PC-3 (cell line): Measurements from ENCODE around the gene MLF2. TPM values are rescaled to one million over a fixed set of nuclear protein-coding genes. Genes with fewer than 3 reads are reported as not detected.
A peak's percentile ranks its signal among the peaks of the same experiment; 100 is the strongest.

ENCODE experiments used
- ATAC-seq: fragments of 200-7000 bp; cut with Tn5 transposase; 2 replicates; pipeline ENCODE4 v1.9.1; 2020; ENCODE audit warnings: mild to moderate bottlenecking, moderate library complexity
- BruUV-seq: library from RNA; stranded (reverse); fragments of 400-500 nt; replicated peaks from 2 replicates; lab custom pipeline; 2021; lab: Mats Ljungman, UMichigan
- CTCF ChIA-PET: fragments of 300-600 bp; sonication (Branson Sonifier 250); formaldehyde crosslinking; loops from one replicate; lab custom pipeline; 2022; ENCODE audit warnings: antibody characterized with exemption; lab: Charles Lee
- POLR2A ChIA-PET: fragments of 300-600 bp; sonication (Branson Sonifier 250); formaldehyde crosslinking; loops from one replicate; lab custom pipeline; 2022; ENCODE audit warnings: antibody characterized with exemption; ENCODE audit not compliant: unreplicated experiment; lab: Charles Lee
- DNase-seq: peaks from one replicate; pipeline ENCODE4 v3.0.0-alpha.2; 2015
- H2AFZ ChIP-seq: fragments of 300-600 bp; sonication (generic); 2 replicates; pipeline ENCODE4 v1.6.0; 2016; ENCODE audit warnings: antibody characterized with exemption, low read length
- H3F3A ChIP-seq: fragments of 300-600 bp; sonication (generic); one replicate; pipeline ENCODE4 v1.6.0; 2017; ENCODE audit warnings: antibody characterized with exemption, low read length, control low read depth, mild to moderate bottlenecking; ENCODE audit not compliant: unreplicated experiment
- H3K27ac ChIP-seq: fragments of 300-600 bp; sonication (generic); 2 replicates; pipeline ENCODE4 v1.5.1; 2016; ENCODE audit warnings: mild to moderate bottlenecking, low read length
- H3K27me3 ChIP-seq: fragments of 300-600 bp; sonication (generic); 2 replicates; pipeline ENCODE4 v1.6.1; 2016; ENCODE audit warnings: low read length, mixed read lengths
- H3K36me3 ChIP-seq: fragments of 300-600 bp; sonication (generic); 2 replicates; pipeline ENCODE4 v1.6.1; 2016; ENCODE audit warnings: low read depth, mixed run types, low read length, mixed read lengths
- H3K4me1 ChIP-seq: fragments of 300-600 bp; sonication (generic); 2 replicates; pipeline ENCODE4 v1.5.1; 2016; ENCODE audit warnings: low read length; ENCODE audit not compliant: insufficient read depth
- H3K4me2 ChIP-seq: fragments of 300-600 bp; sonication (generic); 2 replicates; pipeline ENCODE4 v1.6.0; 2016; ENCODE audit warnings: low read length
- H3K4me3 ChIP-seq: fragments of 300-600 bp; sonication (generic); 2 replicates; pipeline ENCODE4 v1.5.1; 2016; ENCODE audit warnings: mild to moderate bottlenecking, low read length, mixed read lengths
- H3K79me2 ChIP-seq: fragments of 300-600 bp; sonication (generic); 2 replicates; pipeline ENCODE4 v1.6.1; 2017; ENCODE audit warnings: low read length, mixed read lengths
- H3K9ac ChIP-seq: fragments of 300-600 bp; sonication (generic); 2 replicates; pipeline ENCODE4 v1.6.0; 2016; ENCODE audit warnings: mild to moderate bottlenecking, low read length
- H3K9me2 ChIP-seq: fragments of 300-600 bp; sonication (generic); replicated peaks from 2 replicates; pipeline ENCODE4 v1.6.1; 2016; ENCODE audit warnings: mixed run types, low read length, mixed read lengths
- H3K9me3 ChIP-seq: fragments of 300-600 bp; sonication (generic); 2 replicates; pipeline ENCODE4 v1.6.1; 2016; ENCODE audit warnings: low read length, mixed read lengths
- H4K20me1 ChIP-seq: fragments of 300-600 bp; sonication (generic); 2 replicates; pipeline ENCODE4 v1.6.1; 2016; ENCODE audit warnings: low read length, mixed read lengths
- EZH2 ChIP-seq: fragments of 300-600 bp; sonication (generic); IDR thresholded peaks from one replicate; pipeline ENCODE4 v1.6.1; 2017; ENCODE audit warnings: antibody characterized with exemption, mild to moderate bottlenecking, low read length; ENCODE audit not compliant: unreplicated experiment
- EZH2phosphoT487 ChIP-seq: fragments of 300-600 bp; sonication (generic); IDR thresholded peaks from 2 replicates; pipeline ENCODE4 v1.6.1; 2018; ENCODE audit warnings: mild to moderate bottlenecking, antibody characterized with exemption, low read length, borderline replicate concordance
- intact Hi-C: fragments of 100-400 bp; cut with micrococcal nuclease; formaldehyde crosslinking; loops from 2 replicates; pipeline ENCODE4 v1.9.0; 2023
- total RNA-seq: library from RNA; depleted of rRNA; stranded (reverse); fragments of >200 nt; gene quantifications from 2 replicates; pipeline ENCODE4 v1.2.3, GENCODE V29; 2014
- TF ChIP-seq, protein P1 (sequence below): fragments of 300-600 bp; sonication (generic); conservative IDR thresholded peaks from 2 replicates; pipeline ENCODE4 v1.5.1; 2017; ENCODE audit warnings: antibody characterized with exemption, low read depth, mild to moderate bottlenecking, low read length

The MLF2 gene
- total RNA-seq, 1 experiment from 2014 or later = 222 TPM

DNA sequence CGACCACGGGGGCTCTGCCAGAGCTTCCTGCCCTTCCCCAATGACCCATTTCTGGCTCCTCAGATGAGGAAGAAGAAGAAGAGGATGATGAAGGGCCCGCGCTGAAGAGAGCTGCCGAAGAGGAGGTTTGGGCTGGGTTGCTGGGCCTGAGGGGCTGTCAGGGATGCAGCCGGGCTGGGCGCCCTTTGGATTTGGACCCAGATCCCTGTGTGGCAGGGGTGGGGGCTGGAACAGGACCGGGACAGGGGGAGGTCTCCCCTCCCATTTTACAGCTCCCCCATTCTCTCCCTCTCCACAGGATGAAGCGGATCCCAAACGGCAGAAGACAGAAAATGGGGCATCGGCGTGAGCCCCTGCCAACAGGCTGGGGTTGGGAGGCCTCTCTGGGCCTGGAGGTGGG, 17.2 kb upstream of the MLF2 start:
- no peak for TF ChIP-seq EZH2phosphoT487
- no peak for TF ChIP-seq EZH2
- TF ChIP-seq, protein P1, sequence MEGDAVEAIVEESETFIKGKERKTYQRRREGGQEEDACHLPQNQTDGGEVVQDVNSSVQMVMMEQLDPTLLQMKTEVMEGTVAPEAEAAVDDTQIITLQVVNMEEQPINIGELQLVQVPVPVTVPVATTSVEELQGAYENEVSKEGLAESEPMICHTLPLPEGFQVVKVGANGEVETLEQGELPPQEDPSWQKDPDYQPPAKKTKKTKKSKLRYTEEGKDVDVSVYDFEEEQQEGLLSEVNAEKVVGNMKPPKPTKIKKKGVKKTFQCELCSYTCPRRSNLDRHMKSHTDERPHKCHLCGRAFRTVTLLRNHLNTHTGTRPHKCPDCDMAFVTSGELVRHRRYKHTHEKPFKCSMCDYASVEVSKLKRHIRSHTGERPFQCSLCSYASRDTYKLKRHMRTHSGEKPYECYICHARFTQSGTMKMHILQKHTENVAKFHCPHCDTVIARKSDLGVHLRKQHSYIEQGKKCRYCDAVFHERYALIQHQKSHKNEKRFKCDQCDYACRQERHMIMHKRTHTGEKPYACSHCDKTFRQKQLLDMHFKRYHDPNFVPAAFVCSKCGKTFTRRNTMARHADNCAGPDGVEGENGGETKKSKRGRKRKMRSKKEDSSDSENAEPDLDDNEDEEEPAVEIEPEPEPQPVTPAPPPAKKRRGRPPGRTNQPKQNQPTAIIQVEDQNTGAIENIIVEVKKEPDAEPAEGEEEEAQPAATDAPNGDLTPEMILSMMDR = no peak
- no peak overlapping the region for H3K4me3 ChIP-seq
- no peaks in the 10 kb centered on the region; the same call in 1 of the 2 replicates for H4K20me1 ChIP-seq
- ChIA-PET POLR2A (no interaction called here), CTCF (no interaction called here)
- ATAC-seq (no peak), DNase-seq (no peak)
- no peak overlapping the region for H3K27ac ChIP-seq
- H2AFZ ChIP-seq = no peak overlapping the region
- no peak overlapping the region for H3K9ac ChIP-seq
- H3K9me2 ChIP-seq = no peaks in the 10 kb centered on the region
- intact Hi-C loops = no loop called here
- no peaks in the 10 kb centered on the region for H3K9me3 ChIP-seq
- H3F3A ChIP-seq = no peaks in the 10 kb centered on the region
- no peaks in the 10 kb centered on the region for H3K27me3 ChIP-seq
- no peak overlapping the region for H3K4me2 ChIP-seq
- no peaks in the 10 kb centered on the region for H3K36me3 ChIP-seq
- H3K79me2 ChIP-seq = peaks cover 27% of the 10 kb centered on the region
- peaks cover 21% of the 10 kb centered on the region for H3K4me1 ChIP-seq
- BruUV-seq = TSS peak; percentile 83

- TF ChIP-seq, protein P1 = no peak
- TF ChIP-seq EZH2phosphoT487 = no peak
- TF ChIP-seq EZH2 = no peak
- H3K9me3 ChIP-seq = no peaks in the 10 kb centered on the region
- no peak overlapping the region for H3K4me2 ChIP-seq
- H3K9ac ChIP-seq = no peak overlapping the region
- no peaks in the 10 kb centered on the region for H3K27me3 ChIP-seq
- no peak for ATAC-seq
- no peaks in the 10 kb centered on the region for H3K36me3 ChIP-seq
- no peak overlapping the region for H3K27ac ChIP-seq
- H4K20me1 ChIP-seq = no peaks in the 10 kb centered on the region; the same call in 1 of the 2 replicates
- H2AFZ ChIP-seq = no peak overlapping the region
- intact Hi-C loops = no loop called here
- ChIA-PET CTCF (no interaction called here), POLR2A (no interaction called here)
- H3K4me1 ChIP-seq = peaks cover 25% of the 10 kb centered on the region
- H3K4me3 ChIP-seq = no peak overlapping the region
- no peak for DNase-seq
- no peaks in the 10 kb centered on the region for H3K9me2 ChIP-seq
- peaks cover 27% of the 10 kb centered on the region for H3K79me2 ChIP-seq
- no TSS peak for BruUV-seq
- no peaks in the 10 kb centered on the region for H3F3A ChIP-seq
Observed at GRCh38 chr12:6769666-6770065, 16.7 kb upstream of the MLF2 start.

- H3K79me2 ChIP-seq = peaks cover 27% of the 10 kb centered on the region
- no peaks in the 10 kb centered on the region for H3K36me3 ChIP-seq
- intact Hi-C loops = no loop called here
- no TSS peak for BruUV-seq
- no peaks in the 10 kb centered on the region; the same call in 1 of the 2 replicates for H4K20me1 ChIP-seq
- no peaks in the 10 kb centered on the region for H3K27me3 ChIP-seq
- no peak for TF ChIP-seq EZH2phosphoT487
- TF ChIP-seq, protein P1 = no peak
- TF ChIP-seq EZH2 = no peak
- H3K9me2 ChIP-seq = no peaks in the 10 kb centered on the region
- H3K9ac ChIP-seq = no peak overlapping the region
- POLR2A ChIA-PET = no interaction called here
- ATAC-seq = no peak
- peak overlapping the region; percentile 89; the same call in 1 of the 2 replicates for H3K4me3 ChIP-seq
- H3K4me1 ChIP-seq = peaks cover 29% of the 10 kb centered on the region
- no peak for DNase-seq
- H3F3A ChIP-seq = no peaks in the 10 kb centered on the region
- no peaks in the 10 kb centered on the region for H3K9me3 ChIP-seq
- H3K27ac ChIP-seq = no peak overlapping the region
- H2AFZ ChIP-seq = no peak overlapping the region
- peak overlapping the region; percentile 96 for H3K4me2 ChIP-seq
- CTCF ChIA-PET = no interaction called here
Observed at GRCh38 chr12:6768990-6769389, 16.0 kb upstream of the MLF2 start.
